Femur (tissue), 1 donor: ENCODE results near the gene BMAL1.
"Not testable (repeated sequence)": the region's sequence is repeated elsewhere in the genome, so short reads cannot be mapped to it uniquely, and the experiment has no call there.

Experiments
- DNase-seq: peaks from one replicate; pipeline ENCODE4 v3.0.0-alpha.2; 2017

The BMAL1 gene

GRCh38 chr11:13391217-13391616 lies 113.6 kb downstream of the BMAL1 start:
- DNase-seq = no peak

GRCh38 chr11:13398335-13398734 lies 120.7 kb downstream of the BMAL1 start:
- not testable (repeated sequence) for DNase-seq

DNA sequence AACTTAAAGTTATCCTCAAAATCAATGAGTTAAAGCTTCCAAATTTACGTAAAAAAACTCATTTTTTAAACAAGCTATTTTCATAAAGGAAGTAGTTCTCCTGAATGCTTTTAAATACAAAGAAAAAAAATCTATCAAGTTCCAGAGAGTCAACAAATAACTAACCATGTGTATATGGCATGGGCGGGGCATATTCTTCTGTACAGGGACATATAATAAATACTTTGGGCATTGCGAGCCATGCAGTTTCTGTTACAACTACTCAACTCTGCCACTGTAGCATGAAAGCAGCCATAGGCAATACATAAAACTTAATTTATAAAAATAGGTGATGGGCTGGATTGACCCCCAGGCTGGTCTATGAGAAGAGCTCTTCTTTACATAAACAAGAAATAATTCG lies 127.6 kb downstream of the BMAL1 start:
- DNase-seq = no peak

GRCh38 chr11:13415201-13415600 lies 137.6 kb downstream of the BMAL1 start:
- no peak for DNase-seq

- DNase-seq = no peak
Observed at GRCh38 chr11:13421561-13421960, 144.0 kb downstream of the BMAL1 start.

GRCh38 chr11:13423372-13423771 lies 145.8 kb downstream of the BMAL1 start:
- DNase-seq = no peak

DNA sequence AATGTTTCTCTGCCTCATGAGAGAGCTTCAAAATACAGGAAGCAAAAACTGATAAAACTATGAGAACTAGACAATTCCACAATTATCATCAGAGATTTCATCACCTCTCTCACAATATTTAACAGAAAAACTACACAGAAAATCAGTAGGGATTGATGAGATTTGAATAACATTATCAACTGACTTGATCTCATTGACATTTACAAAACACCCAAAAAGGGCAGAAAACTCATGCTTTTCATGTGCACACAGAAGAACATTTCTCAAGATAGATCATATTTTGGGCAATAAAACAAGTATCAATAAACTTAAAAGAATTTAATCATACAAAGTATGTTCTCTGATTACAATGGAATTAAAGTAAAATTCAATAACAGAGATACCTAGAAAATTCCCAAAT lies 149.8 kb downstream of the BMAL1 start:
- DNase-seq = no peak

DNA sequence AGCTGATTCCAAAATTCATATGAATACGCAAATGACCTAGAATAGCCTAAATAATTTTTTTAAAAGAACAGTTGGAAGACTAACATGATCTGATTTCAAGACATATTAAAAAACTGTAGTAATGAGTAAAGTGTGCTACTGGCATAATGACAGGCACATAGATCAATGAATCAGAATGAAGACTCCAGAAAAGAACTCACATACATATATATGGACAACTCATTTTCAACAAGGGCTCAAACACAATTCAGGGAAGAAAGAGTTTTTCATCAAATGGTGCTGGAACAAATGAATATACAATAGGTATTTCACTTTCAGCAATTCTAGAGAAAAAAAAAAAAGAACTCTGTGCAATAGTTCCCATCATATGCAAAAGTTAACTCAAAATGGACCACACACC lies 151.7 kb downstream of the BMAL1 start:
- DNase-seq = no peak

GRCh38 chr11:13429836-13430235 lies 152.2 kb downstream of the BMAL1 start:
- DNase-seq = no peak

- DNase-seq = no peak
Observed at GRCh38 chr11:13433437-13433836, 155.8 kb downstream of the BMAL1 start.

GRCh38 chr11:13434247-13435205 lies 156.9 kb downstream of the BMAL1 start:
- no peak for DNase-seq

GRCh38 chr11:13436836-13437235 lies 159.2 kb downstream of the BMAL1 start:
- not testable (repeated sequence) for DNase-seq
